Left ventricle myocardium superior (tissue), 1 donor: ENCODE measurements around the gene RAPGEF3. TPM values are rescaled to one million over a fixed set of nuclear protein-coding genes. Genes with fewer than 3 reads are reported as not detected.

Experiments
- ATAC-seq: fragments of 200-7000 bp; cut with Tn5 transposase; one replicate; pipeline ENCODE4 v1.9.1; 2020; ENCODE audit warnings: mild to moderate bottlenecking, moderate library complexity
- DNase-seq: peaks from one replicate; pipeline ENCODE4 v3.0.0-alpha.2; 2020
- intact Hi-C: fragments of 100-400 bp; cut with micrococcal nuclease; formaldehyde crosslinking; loops from one replicate; pipeline ENCODE4 v1.11.0; 2022
- total RNA-seq: library from RNA; stranded (reverse); fragmentation: NEBNext Ultra II Directional; extraction: Animal tissue kit (Norgen Biotek cat#: 25700); gene quantifications from one replicate; pipeline ENCODE4 v1.2.1, GENCODE V29; 2021
- donor health status: DM: no; HTN: yes; CAD: no; lungs with severe emphysema.

RAPGEF3 gene
- total RNA-seq, 1 donor from 2014 or later: 37.6 TPM

- DNase-seq: no peak
- ATAC-seq: no peak
- intact Hi-C loops: no loop called here
These were observed 10.2 kb downstream of the RAPGEF3 start for GRCh38 chr12:47748507-47748828.

DNA sequence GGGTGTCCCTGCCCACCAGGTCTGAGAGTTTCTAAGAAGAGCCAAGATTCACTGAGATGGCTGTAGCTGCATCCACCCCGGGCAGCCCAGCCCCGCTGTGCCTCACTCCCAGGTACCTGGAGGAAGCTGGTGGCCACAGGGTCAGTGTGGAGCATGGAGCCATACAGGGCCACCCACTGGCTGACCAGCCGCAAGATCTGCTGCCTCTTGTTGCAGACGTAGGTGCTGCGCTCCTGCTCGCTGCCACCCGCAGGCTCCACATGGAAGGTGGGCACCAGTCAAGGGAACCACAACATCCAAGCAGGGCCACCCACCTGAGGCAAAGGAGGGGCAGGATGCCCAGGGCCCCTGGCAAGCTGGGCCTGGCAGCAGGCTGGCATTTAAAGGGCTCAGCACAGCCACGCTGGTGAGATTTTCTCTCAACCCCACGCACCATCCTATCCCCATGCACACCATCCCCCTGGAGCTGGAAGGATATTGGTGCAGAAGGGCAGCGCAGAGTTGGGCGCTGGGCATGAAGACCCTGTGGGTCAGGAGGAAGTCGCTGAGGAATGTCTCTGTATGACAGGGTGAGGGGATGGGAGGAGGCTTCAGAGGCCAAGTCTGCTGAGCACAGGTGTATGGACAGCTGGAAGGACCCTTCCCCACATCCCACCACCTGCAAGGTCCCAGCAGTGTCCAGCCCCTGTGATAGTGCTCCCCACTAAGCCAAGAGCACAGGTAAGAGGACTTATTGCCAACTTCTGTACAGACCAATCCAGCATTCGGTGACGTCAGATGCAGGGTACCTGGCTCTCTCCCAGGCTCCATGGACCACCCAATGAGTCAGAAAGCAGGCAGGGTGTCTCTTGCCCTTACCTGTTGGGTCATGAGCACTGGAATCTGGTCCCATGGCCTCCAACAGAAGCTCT lies 10.8 kb downstream of the RAPGEF3 start:
- intact Hi-C loops: no loop called here
- ATAC-seq (no peak), DNase-seq (no peak)

DNA sequence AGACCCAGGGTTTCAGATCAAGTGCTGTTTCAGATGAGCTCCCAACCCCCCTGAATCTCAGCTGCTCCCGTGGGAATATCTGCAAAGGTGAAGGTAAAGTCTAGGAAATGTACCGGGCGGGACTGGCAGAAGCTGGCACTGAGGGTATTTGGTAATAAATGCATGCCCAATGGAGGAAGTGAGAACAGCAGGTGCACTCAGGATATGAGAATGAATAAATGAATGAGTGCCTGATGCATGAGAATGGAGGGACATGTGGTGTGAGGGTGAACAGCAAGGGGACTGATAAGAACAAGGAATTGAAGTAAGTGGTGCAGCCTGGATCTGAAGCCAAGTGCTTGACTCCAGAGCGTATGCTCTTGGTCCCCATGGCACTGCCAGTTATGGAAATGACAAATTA lies 11.6 kb downstream of the RAPGEF3 start:
- intact Hi-C loops: no loop called here
- ATAC-seq (no peak), DNase-seq (no peak)

DNA sequence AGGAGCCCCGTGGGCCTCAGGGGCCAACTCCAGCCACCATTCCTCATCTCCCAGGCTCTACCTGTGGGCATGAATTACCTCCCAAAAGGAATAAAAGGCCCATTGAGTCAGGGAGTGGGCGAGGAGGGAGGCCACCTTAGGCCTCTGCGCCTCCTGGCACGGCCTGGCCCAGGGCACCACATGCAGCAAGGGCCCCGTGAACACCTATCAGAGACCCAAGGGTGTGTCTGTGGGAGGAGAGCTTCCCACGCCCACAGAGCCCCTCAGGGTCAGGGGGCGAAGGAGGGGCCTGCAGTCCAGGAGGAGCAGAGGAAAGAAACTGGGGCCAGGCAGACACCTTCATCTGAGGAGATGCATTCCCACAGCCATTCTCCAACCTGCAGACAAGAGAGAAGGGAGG lies 12.2 kb downstream of the RAPGEF3 start:
- DNase-seq (no peak), ATAC-seq (no peak)
- intact Hi-C loops: no loop called here

- ATAC-seq (no peak), DNase-seq (no peak)
- intact Hi-C loops: no loop called here
These were observed 12.6 kb downstream of the RAPGEF3 start for GRCh38 chr12:47746073-47746472.

DNA sequence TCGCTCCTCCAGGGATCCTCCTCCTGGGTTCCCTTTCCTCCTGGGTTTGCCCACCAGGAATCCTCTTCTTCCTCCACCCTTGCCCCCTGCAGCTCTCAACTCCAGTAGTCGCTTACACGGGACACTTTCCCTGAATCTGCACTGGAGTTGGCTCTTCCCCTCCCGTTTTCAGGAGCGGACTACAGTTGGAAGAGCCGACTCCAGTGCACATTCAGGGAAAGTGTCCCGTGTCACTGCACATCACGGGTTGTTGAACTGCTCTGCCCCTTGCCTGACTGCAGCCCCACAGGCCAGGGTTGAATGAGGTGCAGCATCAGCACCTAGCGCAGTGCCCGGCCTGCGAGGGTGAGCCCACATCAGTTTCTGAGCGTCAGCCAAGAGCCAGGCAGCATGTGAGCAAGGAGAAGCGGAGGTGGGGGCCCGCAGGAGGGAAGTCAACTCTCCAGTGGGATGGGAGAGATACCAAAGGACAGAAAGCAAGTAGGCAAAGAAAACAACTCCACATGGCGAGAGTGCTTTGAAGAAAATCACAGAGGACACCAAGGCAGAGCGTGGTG lies 13.1 kb downstream of the RAPGEF3 start:
- intact Hi-C loops: no loop called here
- peak; percentile 63 for DNase-seq
- peak; percentile 45 for ATAC-seq

DNA sequence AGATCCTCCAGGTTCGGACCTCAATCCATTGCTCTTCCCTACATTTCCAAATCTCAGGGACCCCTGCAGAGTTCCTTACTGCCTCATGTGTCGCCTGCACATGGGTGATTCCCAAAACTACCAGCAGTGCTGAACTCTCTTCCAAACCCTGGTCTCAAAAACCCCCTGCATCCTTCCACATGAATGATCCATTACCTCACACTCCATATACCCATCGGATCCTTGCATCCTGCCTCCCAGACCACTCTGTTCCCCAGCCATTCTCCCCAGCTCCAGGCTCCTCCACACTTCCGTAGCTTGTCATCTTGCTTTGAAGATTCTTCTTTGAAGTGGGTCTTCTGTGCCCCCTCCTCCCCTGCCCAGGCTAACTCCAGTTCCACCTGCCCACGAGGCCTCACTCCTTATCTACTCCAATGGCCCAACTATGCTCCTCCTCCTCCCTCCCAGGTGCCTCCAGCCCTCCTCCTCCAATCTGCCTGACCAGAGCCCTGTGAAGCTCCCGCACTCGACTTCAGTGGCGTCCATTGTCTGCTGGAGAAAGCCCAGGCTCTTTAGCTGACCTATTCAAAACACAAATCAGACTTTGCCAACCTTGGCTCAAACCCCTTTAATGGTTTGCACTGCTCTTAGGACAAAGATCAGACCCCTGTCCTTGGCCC lies 13.8 kb downstream of the RAPGEF3 start:
- intact Hi-C loops: no loop called here
- DNase-seq (no peak), ATAC-seq (no peak)

DNA sequence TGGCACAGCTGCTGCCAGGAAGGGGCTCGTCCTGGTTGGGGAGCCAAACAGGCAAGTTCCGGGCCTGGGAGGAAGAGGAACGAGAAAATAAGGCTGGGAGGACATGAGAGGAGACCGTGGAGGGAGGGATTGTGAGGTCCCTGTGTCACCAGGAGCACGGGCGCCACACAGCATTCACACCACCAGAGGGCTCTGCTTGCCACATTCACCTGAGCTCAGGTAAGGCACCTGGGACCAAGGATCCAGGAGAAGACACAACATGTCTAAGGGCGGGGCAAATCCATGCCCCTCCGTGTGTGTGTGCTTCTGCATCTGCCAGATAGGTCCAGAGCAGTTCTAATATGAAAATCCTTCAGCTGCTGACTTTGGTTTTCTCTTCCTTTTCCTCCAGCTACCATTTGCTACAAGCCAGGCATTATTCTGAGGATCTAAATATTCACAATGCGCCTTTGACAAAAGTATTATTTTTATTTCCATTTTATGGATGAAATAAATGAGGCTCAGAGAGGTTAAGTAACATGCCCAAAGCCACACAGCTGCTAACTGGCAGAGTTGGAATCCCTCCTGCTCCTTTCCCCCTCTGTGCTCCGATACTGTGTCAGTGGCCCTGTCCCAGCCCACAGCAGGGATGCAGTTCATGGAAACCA lies 14.6 kb downstream of the RAPGEF3 start:
- no peak for DNase-seq
- intact Hi-C loops: no loop called here
- no peak for ATAC-seq

GRCh38 chr12:47743311-47743860 lies 15.3 kb downstream of the RAPGEF3 start:
- DNase-seq: no peak
- no peak for ATAC-seq
- intact Hi-C loops: no loop called here

DNA sequence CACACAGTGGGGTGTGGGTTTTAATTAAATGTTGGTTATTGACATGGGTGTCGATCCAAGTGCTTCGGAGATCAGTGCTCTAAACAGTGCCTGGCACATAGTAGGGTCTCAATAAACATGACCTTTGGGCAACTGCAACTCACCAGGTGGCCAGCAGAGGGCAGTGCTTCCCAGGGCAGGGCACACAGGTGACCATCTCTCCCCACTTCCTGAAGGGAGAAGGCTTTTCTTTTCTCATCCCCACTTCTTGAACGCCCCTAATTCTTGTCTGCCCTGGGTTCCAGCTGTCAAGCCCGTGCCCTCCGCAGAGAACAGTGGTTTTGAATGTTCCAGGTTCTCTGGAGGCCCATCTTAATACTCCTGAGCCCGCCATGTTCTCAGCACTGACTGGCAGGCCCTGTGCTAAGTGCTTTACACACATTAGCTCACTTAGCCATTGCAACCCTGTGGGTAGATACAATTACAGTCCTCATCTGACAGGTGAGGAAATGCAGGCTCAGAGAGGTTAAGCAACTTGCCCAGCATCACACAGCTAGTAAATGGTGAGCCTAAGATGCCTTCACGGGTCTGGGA lies 16.3 kb downstream of the RAPGEF3 start:
- ATAC-seq (no peak), DNase-seq (peak; percentile 62)
- intact Hi-C loops: no loop called here

DNA sequence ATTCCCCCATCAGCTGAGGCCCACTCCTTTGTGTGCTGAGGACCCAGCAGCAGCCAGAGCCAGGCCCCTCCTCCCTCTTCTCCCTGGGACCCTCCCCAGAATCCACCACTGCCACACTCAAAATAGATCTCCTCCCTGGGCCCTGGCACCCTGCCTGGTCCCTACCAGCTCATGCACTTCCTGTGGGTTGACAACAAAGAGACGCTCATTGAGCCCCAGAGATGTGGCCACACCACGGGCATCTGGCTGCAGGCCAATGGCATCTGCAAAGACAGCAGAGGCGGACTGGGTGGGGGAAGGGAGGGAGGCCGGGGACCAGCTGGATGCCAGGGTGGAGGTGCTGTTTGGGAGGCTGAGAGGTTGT lies 17.4 kb downstream of the RAPGEF3 start:
- DNase-seq: peak; percentile 91
- no peak for ATAC-seq
- intact Hi-C loops: no loop called here

DNA sequence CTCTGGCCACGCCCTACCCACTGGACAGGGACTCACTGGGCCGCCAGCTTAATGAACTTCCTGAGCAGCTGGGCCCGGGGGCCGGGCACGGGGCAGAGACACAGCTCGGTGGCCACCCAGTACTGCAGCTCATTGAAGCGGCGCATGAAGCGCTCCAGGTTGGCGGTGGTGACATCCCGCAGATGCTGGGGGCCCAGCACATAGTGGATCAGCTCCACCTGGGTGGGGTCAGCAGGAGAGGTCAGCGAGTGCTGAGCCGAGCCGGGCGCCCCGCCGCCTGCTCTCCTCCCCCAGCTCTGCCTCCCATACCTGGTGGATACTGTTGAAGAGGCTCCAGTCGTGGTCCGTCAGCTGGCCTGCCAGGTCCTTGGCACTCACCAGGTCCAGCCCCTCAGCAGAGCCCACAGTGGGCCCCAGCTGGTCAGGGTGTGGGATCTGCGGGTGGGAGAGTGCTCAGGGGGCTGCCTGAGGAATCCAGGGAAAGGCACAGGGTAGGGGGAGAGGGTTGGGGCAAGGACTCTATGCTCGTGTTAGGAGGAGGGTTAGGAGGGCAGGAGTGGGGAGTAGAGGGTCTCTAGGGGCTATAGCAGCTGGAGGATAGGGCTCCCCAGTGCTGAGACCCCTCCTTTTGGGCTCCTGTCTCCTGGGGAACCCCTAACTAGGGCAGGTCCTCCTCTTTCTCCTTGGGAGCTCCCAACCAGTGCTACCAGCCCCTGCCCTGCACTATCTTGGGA lies 17.9 kb downstream of the RAPGEF3 start:
- intact Hi-C loops: no loop called here
- ATAC-seq (no peak), DNase-seq (no peak)

DNA sequence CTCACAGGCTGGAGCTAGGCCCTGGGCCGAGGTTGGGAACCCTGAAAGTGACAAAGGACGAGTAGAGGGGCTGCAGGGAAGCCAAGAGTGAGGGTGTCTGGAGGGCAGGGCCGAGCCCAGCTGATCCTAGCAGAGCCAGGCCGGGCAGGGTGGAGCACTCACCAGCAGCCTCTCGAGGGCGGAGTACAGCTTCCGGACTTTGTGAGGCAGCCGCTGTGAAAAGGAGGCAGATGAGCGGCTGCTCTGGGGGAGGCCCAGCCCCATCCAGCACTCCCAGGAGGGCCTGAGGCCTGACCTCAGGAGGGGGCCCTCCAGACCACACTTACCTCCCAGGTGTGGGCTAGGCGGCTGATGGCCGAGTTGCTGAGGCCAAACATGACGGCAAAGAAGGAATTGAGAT lies 18.7 kb downstream of the RAPGEF3 start:
- no peak for ATAC-seq
- peak; percentile 66 for DNase-seq

DNA sequence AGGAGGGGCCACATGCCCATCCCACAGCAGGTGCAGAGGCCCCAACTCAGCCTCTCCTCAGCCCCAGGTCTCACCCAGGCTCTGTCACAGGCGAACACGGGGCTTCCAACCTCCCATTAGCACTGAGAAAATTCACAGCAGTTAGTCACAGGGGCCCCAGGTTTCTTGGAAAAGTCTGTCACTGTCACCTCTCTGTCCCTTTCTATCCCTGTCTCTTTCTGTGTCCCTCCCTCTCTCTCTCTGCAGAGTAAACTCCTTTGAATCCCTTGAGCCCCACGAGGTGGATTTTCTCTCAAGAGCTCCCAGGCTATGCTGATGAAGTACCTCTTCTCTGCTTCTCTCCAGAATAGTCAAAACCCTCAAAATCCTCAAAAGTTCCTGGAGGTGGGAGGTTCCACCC lies 19.4 kb downstream of the RAPGEF3 start:
- intact Hi-C loops: no loop called here
- ATAC-seq (no peak), DNase-seq (no peak)

More for the DNA sequence above, 18.7 kb downstream of the RAPGEF3 start:
- intact Hi-C loops: no loop called here

DNA sequence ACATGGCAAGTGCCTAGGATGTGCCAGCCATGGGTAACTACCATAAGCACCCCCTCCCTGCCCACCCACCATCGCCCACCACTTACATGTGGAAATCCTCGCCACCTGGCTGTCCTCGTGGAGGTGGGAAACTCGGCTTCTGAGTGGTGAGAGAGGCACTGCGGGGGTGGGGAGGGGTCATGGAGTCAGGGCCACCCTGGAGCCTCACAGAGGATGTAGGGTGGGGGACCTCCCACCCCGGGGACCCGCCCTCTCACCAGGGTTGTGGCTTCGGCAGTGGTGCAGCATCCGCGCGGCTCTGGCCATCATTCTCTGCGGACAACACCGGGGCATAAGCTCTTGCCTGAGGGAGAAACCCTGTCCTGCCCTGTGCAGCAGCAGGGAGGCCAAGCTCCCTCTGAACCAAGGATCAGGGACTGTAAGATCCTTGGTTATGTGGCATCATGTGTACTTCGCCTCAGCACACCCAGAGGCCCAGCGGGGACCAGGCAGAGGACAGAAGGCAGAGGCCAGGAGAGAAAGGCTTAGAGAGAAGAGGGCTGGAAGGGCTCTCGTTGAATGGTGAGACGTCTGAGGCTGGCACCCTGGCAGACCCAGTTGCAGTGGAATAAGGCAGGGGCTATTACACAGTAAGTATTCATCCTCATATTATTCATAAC lies 20.6 kb downstream of the RAPGEF3 start:
- no peak for ATAC-seq

GRCh38 chr12:47736877-47737676 lies 21.6 kb downstream of the RAPGEF3 start:
- intact Hi-C loops: loop anchor here (2.0 kb wide), 1 partner anchor 20 kb away; no protein-coding TSS in a partner anchor
- DNase-seq: peak; percentile 94
- ATAC-seq: peak; percentile 83

More for the DNA sequence above, 20.6 kb downstream of the RAPGEF3 start:
- intact Hi-C loops: loop anchor here (2.0 kb wide), 1 partner anchor 21 kb away; no protein-coding TSS in a partner anchor
- peak; percentile 58 for DNase-seq

GRCh38 chr12:47736216-47736615 lies 22.5 kb downstream of the RAPGEF3 start:
- DNase-seq (peak; percentile 56), ATAC-seq (no peak)
- intact Hi-C loops: loop anchor here (2.0 kb wide), 1 partner anchor 19 kb away; no protein-coding TSS in a partner anchor
